KMS-11 (cell line): ENCODE measurements around the gene PRPF19.

Experiments
- H2AFZ ChIP-seq: fragments of 200-600 bp; sonication (generic); 2 replicates; pipeline ENCODE4 v1.6.1; 2016; ENCODE audit warnings: antibody characterized with exemption, mixed run types, low read depth
- H3K27ac ChIP-seq: fragments of 200-600 bp; sonication (generic); 2 replicates; pipeline ENCODE4 v1.6.1; 2016; ENCODE audit warnings: mild to moderate bottlenecking, mixed run types
- H3K27me3 ChIP-seq: fragments of 200-600 bp; sonication (generic); 2 replicates; pipeline ENCODE4 v1.6.1; 2017; ENCODE audit warnings: mild to moderate bottlenecking, low read depth, mixed run types, moderate library complexity; ENCODE audit not compliant: insufficient read depth
- H3K36me3 ChIP-seq: fragments of 200-600 bp; sonication (generic); 2 replicates; pipeline ENCODE4 v1.6.1; 2017; ENCODE audit warnings: mild to moderate bottlenecking, mixed run types; ENCODE audit not compliant: insufficient read depth
- H3K4me1 ChIP-seq: fragments of 200-600 bp; sonication (generic); 2 replicates; pipeline ENCODE4 v1.6.1; 2016; ENCODE audit warnings: mild to moderate bottlenecking, low read depth, mixed run types; ENCODE audit not compliant: poor library complexity, severe bottlenecking
- H3K4me2 ChIP-seq: fragments of 200-600 bp; sonication (generic); 2 replicates; pipeline ENCODE4 v1.7.0; 2016; ENCODE audit warnings: mild to moderate bottlenecking, mixed run types
- H3K4me3 ChIP-seq: fragments of 200-600 bp; sonication (generic); IDR thresholded peaks from 2 replicates; pipeline ENCODE4 v1.6.1; 2017; ENCODE audit warnings: low read depth, low read length, mixed read lengths; ENCODE audit not compliant: insufficient read depth
- H3K79me2 ChIP-seq: fragments of 200-600 bp; sonication (generic); 2 replicates; pipeline ENCODE4 v1.6.1; 2016; ENCODE audit warnings: low read depth, mixed run types; ENCODE audit not compliant: insufficient read depth
- H3K9ac ChIP-seq: fragments of 200-600 bp; sonication (generic); 2 replicates; pipeline ENCODE4 v1.6.1; 2016; ENCODE audit warnings: mild to moderate bottlenecking, mixed run types
- H4K20me1 ChIP-seq: fragments of 200-600 bp; sonication (generic); 2 replicates; pipeline ENCODE4 v1.6.1; 2016; ENCODE audit warnings: mild to moderate bottlenecking, mixed run types; ENCODE audit not compliant: insufficient read depth
- TF ChIP-seq, protein P1 (sequence below): fragments of 200-600 bp; sonication (generic); conservative IDR thresholded peaks from 2 replicates; pipeline ENCODE4 v1.6.1; 2017; ENCODE audit warnings: low read depth, mild to moderate bottlenecking, antibody characterized with exemption, low read length, moderate library complexity, mixed read lengths

The PRPF19 gene

DNA sequence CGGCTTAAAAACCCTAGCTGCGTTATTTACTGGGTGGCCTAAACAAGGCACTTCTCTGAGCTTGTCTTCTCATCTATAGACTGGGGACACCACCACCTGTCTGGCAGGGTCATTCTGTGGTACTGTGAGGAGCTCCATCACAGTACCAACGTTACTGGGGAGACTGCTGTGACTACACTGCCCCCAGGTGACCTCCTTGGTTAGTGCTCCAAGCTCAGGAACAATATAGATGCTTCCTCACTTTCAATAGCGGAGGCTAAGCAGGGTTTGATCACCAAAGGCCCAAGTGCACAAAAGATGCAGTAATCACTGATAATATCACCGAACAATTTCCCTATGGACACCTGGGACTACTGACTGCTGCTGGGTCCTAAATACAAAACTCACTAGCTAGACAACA lies 18.8 kb downstream of the PRPF19 start:
- H4K20me1 ChIP-seq = no peaks in the 10 kb centered on the region
- H3K4me3 ChIP-seq = no peak overlapping the region
- no peak overlapping the region for H3K4me2 ChIP-seq
- no peak overlapping the region for H3K27ac ChIP-seq
- H3K36me3 ChIP-seq = no peaks in the 10 kb centered on the region
- H3K4me1 ChIP-seq = peaks cover 3% of the 10 kb centered on the region
- H2AFZ ChIP-seq = no peak overlapping the region
- H3K9ac ChIP-seq = no peak overlapping the region
- H3K79me2 ChIP-seq = no peaks in the 10 kb centered on the region
- TF ChIP-seq, protein P1, sequence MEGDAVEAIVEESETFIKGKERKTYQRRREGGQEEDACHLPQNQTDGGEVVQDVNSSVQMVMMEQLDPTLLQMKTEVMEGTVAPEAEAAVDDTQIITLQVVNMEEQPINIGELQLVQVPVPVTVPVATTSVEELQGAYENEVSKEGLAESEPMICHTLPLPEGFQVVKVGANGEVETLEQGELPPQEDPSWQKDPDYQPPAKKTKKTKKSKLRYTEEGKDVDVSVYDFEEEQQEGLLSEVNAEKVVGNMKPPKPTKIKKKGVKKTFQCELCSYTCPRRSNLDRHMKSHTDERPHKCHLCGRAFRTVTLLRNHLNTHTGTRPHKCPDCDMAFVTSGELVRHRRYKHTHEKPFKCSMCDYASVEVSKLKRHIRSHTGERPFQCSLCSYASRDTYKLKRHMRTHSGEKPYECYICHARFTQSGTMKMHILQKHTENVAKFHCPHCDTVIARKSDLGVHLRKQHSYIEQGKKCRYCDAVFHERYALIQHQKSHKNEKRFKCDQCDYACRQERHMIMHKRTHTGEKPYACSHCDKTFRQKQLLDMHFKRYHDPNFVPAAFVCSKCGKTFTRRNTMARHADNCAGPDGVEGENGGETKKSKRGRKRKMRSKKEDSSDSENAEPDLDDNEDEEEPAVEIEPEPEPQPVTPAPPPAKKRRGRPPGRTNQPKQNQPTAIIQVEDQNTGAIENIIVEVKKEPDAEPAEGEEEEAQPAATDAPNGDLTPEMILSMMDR = peak; percentile 86
- H3K27me3 ChIP-seq = no peaks in the 10 kb centered on the region

DNA sequence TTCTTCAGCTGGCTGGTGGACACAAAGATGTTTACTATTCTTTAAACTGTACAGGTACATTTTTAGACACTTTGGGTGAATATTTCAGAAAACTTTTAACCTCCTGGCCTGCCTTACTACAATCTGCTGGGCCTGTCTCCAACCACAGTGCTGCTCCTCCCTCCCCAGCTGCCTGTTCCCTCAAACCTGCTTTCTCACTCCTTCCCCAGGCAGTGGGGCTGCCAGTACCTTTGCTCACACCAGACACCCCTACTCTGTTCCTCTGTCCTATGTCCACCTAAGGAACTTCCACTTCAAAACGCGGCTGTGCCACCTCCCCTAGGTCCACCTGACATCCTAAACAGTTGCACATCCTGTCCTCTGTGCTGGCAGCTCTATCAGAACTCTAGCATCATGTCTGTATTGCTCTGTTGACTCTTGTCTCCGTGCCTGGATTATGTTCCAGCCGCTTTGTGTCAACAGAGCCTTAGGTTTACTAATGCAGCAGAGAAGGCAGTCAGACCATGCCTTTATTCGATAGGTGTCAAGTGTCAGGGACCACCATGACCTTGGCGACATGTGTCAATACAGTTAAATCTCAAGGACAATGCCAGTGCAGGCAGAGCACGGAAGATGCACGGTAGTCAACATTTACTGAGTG lies 25.6 kb downstream of the PRPF19 start:
- Histone ChIP-seq H3K27ac (no peak overlapping the region), H3K4me3 (no peak overlapping the region), H3K9ac (no peak overlapping the region), H4K20me1 (no peaks in the 10 kb centered on the region), H3K79me2 (no peaks in the 10 kb centered on the region), H3K4me1 (no peaks in the 10 kb centered on the region), H3K4me2 (no peak overlapping the region), H3K36me3 (no peaks in the 10 kb centered on the region), H3K27me3 (no peaks in the 10 kb centered on the region), H2AFZ (no peak overlapping the region)
- TF ChIP-seq, protein P1 = no peak

DNA sequence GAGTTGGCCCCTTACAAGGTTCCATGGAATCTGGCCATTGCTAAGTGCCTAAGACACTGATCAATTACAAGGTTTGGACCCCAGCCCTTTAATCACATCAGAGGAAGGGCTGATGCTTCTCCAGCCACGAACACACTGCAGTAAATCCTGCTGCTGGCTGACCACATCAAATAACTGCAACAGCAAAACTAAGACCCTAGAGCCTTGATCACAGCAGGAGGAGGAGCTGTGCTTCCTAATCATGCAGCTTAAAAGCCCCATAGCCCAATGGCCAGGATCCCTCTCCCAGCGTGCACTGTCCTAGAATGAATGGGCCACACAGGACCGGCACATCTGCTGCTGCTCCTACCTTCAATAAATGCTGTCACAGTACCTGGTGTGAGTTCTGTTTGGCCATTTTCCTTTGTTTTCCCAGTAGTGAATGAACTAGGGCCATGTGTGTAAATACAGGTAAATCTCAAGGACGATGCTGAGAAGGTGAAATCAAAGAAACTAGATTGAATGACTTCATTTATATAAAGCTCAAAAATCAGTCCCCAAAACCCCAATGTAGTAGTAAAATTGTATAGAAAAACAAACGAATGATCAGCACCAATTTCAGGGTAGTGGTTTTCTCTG lies 26.3 kb downstream of the PRPF19 start:
- H3K9ac ChIP-seq = no peak overlapping the region
- H3K27ac ChIP-seq = no peak overlapping the region
- TF ChIP-seq, protein P1 = no peak

DNA sequence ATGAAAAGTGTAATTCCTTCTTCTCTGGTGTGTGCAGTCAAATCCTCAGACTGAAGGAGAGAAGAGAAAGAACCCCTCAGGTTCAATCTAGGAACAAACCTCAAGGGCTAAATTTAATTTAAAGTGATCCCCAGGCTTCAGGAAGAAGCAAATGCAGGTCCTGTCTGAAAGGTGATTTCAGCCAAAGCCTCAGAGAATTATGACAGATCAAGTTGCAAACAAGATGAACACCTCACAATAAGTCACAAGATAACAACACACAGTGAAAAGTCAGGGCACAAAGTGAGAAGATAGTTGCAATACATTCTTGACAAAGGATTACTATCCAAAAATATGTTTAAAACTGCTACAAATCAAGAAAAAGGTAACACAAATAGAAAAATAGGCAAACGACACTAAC lies 27.3 kb downstream of the PRPF19 start:
- H3K36me3 ChIP-seq = no peaks in the 10 kb centered on the region
- no peak overlapping the region for H3K4me2 ChIP-seq
- no peaks in the 10 kb centered on the region for H3K4me1 ChIP-seq
- no peaks in the 10 kb centered on the region for H3K27me3 ChIP-seq
- TF ChIP-seq, protein P1 = no peak
- H3K27ac ChIP-seq = no peak overlapping the region
- no peak overlapping the region for H3K4me3 ChIP-seq
- H3K9ac ChIP-seq = no peak overlapping the region
- no peak overlapping the region for H2AFZ ChIP-seq
- no peaks in the 10 kb centered on the region for H4K20me1 ChIP-seq
- no peaks in the 10 kb centered on the region for H3K79me2 ChIP-seq

More for the DNA sequence above, 26.3 kb downstream of the PRPF19 start:
- H3K4me3 ChIP-seq = no peak overlapping the region
- H3K79me2 ChIP-seq = no peaks in the 10 kb centered on the region
- H3K4me1 ChIP-seq = no peaks in the 10 kb centered on the region
- no peaks in the 10 kb centered on the region for H3K36me3 ChIP-seq
- H2AFZ ChIP-seq = no peak overlapping the region
- H3K4me2 ChIP-seq = no peak overlapping the region
- H3K27me3 ChIP-seq = no peaks in the 10 kb centered on the region
- no peaks in the 10 kb centered on the region for H4K20me1 ChIP-seq
